Forelimb muscle (tissue), 1 donor: ENCODE measurements around the gene MYPN. TPM values are rescaled to one million over a fixed set of nuclear protein-coding genes. Genes with fewer than 3 reads are reported as not detected.

Experiments
- DNase-seq: peaks from one replicate; pipeline ENCODE4 v3.0.0-alpha.2; 2013; ENCODE audit warnings: low read depth
- polyA plus RNA-seq: library from polyadenylated mRNA; unstranded; fragments of 120-200 nt; gene quantifications from one replicate; pipeline ENCODE4 v1.2.1, GENCODE V29; 2013; ENCODE audit not compliant: insufficient read length

MYPN gene
- polyA plus RNA-seq, 1 donor: 93.8 TPM

GRCh38 chr10:68095153-68095552 lies 14.1 kb upstream of the MYPN start:
- no peak for DNase-seq

GRCh38 chr10:68096913-68097516 lies 12.3 kb upstream of the MYPN start:
- no peak for DNase-seq

GRCh38 chr10:68099736-68100135 lies 9.6 kb upstream of the MYPN start:
- DNase-seq: no peak

GRCh38 chr10:68101066-68101465 lies 8.2 kb upstream of the MYPN start:
- no peak for DNase-seq

- no peak for DNase-seq
Observed at GRCh38 chr10:68103261-68103878, 5.9 kb upstream of the MYPN start.

GRCh38 chr10:68103901-68104300 lies 5.4 kb upstream of the MYPN start:
- DNase-seq: no peak

GRCh38 chr10:68105820-68106219 lies 3.5 kb upstream of the MYPN start:
- no peak for DNase-seq

- DNase-seq: no peak
Observed at GRCh38 chr10:68106656-68107055, 2.6 kb upstream of the MYPN start.

- DNase-seq: no peak
Observed at GRCh38 chr10:68107651-68108050, 1.6 kb upstream of the MYPN start.

GRCh38 chr10:68108051-68108450 lies 1.2 kb upstream of the MYPN start:
- DNase-seq: no peak

GRCh38 chr10:68108653-68109052 lies 635 bp upstream of the MYPN start:
- DNase-seq: no peak

- DNase-seq: peak; percentile 41
Observed at GRCh38 chr10:68110027-68110426, 739 bp downstream of the MYPN start.

GRCh38 chr10:68111584-68111983 lies 2.3 kb downstream of the MYPN start:
- DNase-seq: no peak

GRCh38 chr10:68112837-68113236 lies 3.5 kb downstream of the MYPN start:
- no peak for DNase-seq

- DNase-seq: no peak
Observed at GRCh38 chr10:68118657-68119056, 9.4 kb downstream of the MYPN start.

GRCh38 chr10:68121020-68121743 lies 11.9 kb downstream of the MYPN start:
- DNase-seq: no peak

GRCh38 chr10:68121852-68122251 lies 12.6 kb downstream of the MYPN start:
- no peak for DNase-seq

GRCh38 chr10:68124718-68125117 lies 15.4 kb downstream of the MYPN start:
- DNase-seq: no peak

- no peak for DNase-seq
Observed at GRCh38 chr10:68125772-68126171, 16.5 kb downstream of the MYPN start.

GRCh38 chr10:68128015-68128414 lies 18.7 kb downstream of the MYPN start:
- no peak for DNase-seq

- DNase-seq: no peak
Observed at GRCh38 chr10:68132391-68132790, 23.1 kb downstream of the MYPN start.

- no peak for DNase-seq
Observed at GRCh38 chr10:68133523-68133922, 24.2 kb downstream of the MYPN start.

- DNase-seq: no peak
Observed at GRCh38 chr10:68135362-68135761, 26.1 kb downstream of the MYPN start.
